SK-N-SH (cell line): ENCODE measurements around the gene JAML.

Experiments
- EP300 ChIP-seq, 2 experiments: IDR thresholded peaks; 2 replicates each; pipeline versions ENCODE4 v1.4.0 to v1.6.1; 2012; ENCODE audit warnings: borderline replicate concordance in 1 of 2, low read depth in 1 of 2, low read length in 1 of 2
- EZH2phosphoT487 ChIP-seq: fragments of 200-600 bp; sonication (generic); IDR thresholded peaks from 2 replicates; pipeline ENCODE4 v1.6.1; 2017; ENCODE audit warnings: low read depth, mixed run types, mild to moderate bottlenecking, antibody characterized with exemption, moderate library complexity, borderline replicate concordance
- GATA2 ChIP-seq: sonication (generic); formaldehyde crosslinking; IDR thresholded peaks from 2 replicates; pipeline ENCODE4 v1.5.0; 2020; ENCODE audit warnings: mild to moderate bottlenecking, missing genetic modification reagents
- NFIC ChIP-seq: IDR thresholded peaks from 2 replicates; pipeline ENCODE4 v1.4.0; 2012; ENCODE audit warnings: borderline replicate concordance
- NRF1 ChIP-seq: IDR thresholded peaks from 2 replicates; pipeline ENCODE4 v1.6.1; 2012; ENCODE audit warnings: low read depth, mild to moderate bottlenecking, low read length
- POLR2AphosphoS5 ChIP-seq: IDR thresholded peaks from 2 replicates; pipeline ENCODE4 v1.6.1; 2012; ENCODE audit warnings: low read depth, low read length
- RAD21 ChIP-seq: IDR thresholded peaks from 2 replicates; pipeline ENCODE4 v1.6.1; 2012; ENCODE audit warnings: mild to moderate bottlenecking, low read length
- RCOR1 ChIP-seq: fragments of 150-350 bp; IDR thresholded peaks from 2 replicates; pipeline ENCODE4 v1.6.1; 2017; ENCODE audit warnings: antibody characterized with exemption, low read length
- YY1 ChIP-seq: IDR thresholded peaks from 2 replicates; pipeline ENCODE4 v1.4.0; 2012; ENCODE audit warnings: low read depth, mild to moderate bottlenecking
- TF ChIP-seq, protein P1 (sequence below): fragments of 200-600 bp; sonication (generic); IDR thresholded peaks from 2 replicates; pipeline ENCODE4 v1.6.1; 2017; ENCODE audit warnings: antibody characterized with exemption, mild to moderate bottlenecking, moderate library complexity
- TF ChIP-seq, protein P2 (sequence below): fragments of 150-350 bp; IDR thresholded peaks from 2 replicates; pipeline ENCODE4 v1.6.1; 2017; ENCODE audit warnings: antibody characterized with exemption, low read length, low read depth, borderline replicate concordance
- TF ChIP-seq, protein P3 (sequence below): IDR thresholded peaks from 2 replicates; pipeline ENCODE4 v1.6.1; 2012; ENCODE audit warnings: mild to moderate bottlenecking, low read depth, low read length, moderate library complexity
- TF ChIP-seq, protein P4 (sequence below): IDR thresholded peaks from 2 replicates; pipeline ENCODE4 v1.4.0; 2012; ENCODE audit warnings: low read depth
- TF ChIP-seq, protein P5 (sequence below): IDR thresholded peaks from 2 replicates; pipeline ENCODE4 v1.4.0; 2012; ENCODE audit warnings: low read depth, borderline replicate concordance

DNA sequence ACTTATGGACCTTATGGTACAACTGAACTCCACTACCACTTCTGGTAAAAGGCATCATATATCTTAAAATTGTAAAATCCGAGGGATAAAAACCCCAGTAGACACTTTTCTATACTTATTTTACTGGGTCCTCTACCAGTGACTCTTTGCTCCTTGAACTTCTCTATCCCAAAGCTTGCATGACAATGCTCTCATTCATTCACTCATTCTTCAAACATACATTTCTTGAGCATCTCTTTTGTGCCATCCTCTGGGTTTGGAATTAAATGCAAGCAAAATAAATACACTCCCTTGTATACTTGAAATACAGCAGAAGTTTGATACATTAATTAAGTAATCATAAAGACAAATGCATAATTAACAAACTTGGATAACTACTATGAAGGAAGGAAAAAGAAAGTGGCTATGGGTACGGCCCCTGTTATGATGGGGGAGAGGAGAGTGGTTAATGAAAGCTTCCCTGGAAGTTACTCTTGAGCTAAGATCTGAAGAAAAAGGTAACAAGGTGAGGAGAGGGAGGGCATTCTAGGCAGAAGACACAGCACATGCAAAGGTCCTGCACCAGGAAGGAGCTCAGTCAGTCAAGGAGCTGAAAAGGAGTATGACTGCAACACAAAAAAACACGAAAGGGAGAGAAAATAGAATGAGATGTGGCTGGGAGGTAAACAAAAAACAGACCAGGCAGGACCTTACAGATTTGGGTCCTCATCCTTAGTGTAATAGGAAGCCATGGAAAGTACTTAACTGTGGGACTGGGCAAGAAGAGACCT, 19.4 kb upstream of the JAML start:
- TF ChIP-seq, protein P1, sequence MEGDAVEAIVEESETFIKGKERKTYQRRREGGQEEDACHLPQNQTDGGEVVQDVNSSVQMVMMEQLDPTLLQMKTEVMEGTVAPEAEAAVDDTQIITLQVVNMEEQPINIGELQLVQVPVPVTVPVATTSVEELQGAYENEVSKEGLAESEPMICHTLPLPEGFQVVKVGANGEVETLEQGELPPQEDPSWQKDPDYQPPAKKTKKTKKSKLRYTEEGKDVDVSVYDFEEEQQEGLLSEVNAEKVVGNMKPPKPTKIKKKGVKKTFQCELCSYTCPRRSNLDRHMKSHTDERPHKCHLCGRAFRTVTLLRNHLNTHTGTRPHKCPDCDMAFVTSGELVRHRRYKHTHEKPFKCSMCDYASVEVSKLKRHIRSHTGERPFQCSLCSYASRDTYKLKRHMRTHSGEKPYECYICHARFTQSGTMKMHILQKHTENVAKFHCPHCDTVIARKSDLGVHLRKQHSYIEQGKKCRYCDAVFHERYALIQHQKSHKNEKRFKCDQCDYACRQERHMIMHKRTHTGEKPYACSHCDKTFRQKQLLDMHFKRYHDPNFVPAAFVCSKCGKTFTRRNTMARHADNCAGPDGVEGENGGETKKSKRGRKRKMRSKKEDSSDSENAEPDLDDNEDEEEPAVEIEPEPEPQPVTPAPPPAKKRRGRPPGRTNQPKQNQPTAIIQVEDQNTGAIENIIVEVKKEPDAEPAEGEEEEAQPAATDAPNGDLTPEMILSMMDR = no peak
- TF ChIP-seq RAD21 (no peak), EZH2phosphoT487 (no peak), YY1 (no peak), GATA2 (CRISPR knock-in tag) (no peak), RCOR1 (no peak), POLR2AphosphoS5 (no peak), EP300 (IDR thresholded peaks at IDR 0.05; ENCODE audit: borderline replicate concordance in 1 of 2, low read depth in 1 of 2, low read length in 1 of 2) (no peak), NFIC (no peak), NRF1 (no peak)
- TF ChIP-seq, protein P2, sequence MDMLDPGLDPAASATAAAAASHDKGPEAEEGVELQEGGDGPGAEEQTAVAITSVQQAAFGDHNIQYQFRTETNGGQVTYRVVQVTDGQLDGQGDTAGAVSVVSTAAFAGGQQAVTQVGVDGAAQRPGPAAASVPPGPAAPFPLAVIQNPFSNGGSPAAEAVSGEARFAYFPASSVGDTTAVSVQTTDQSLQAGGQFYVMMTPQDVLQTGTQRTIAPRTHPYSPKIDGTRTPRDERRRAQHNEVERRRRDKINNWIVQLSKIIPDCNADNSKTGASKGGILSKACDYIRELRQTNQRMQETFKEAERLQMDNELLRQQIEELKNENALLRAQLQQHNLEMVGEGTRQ = no peak
- TF ChIP-seq, protein P3, sequence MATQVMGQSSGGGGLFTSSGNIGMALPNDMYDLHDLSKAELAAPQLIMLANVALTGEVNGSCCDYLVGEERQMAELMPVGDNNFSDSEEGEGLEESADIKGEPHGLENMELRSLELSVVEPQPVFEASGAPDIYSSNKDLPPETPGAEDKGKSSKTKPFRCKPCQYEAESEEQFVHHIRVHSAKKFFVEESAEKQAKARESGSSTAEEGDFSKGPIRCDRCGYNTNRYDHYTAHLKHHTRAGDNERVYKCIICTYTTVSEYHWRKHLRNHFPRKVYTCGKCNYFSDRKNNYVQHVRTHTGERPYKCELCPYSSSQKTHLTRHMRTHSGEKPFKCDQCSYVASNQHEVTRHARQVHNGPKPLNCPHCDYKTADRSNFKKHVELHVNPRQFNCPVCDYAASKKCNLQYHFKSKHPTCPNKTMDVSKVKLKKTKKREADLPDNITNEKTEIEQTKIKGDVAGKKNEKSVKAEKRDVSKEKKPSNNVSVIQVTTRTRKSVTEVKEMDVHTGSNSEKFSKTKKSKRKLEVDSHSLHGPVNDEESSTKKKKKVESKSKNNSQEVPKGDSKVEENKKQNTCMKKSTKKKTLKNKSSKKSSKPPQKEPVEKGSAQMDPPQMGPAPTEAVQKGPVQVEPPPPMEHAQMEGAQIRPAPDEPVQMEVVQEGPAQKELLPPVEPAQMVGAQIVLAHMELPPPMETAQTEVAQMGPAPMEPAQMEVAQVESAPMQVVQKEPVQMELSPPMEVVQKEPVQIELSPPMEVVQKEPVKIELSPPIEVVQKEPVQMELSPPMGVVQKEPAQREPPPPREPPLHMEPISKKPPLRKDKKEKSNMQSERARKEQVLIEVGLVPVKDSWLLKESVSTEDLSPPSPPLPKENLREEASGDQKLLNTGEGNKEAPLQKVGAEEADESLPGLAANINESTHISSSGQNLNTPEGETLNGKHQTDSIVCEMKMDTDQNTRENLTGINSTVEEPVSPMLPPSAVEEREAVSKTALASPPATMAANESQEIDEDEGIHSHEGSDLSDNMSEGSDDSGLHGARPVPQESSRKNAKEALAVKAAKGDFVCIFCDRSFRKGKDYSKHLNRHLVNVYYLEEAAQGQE = no peak
- TF ChIP-seq, protein P4, sequence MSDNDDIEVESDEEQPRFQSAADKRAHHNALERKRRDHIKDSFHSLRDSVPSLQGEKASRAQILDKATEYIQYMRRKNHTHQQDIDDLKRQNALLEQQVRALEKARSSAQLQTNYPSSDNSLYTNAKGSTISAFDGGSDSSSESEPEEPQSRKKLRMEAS = no peak
- TF ChIP-seq, protein P5, sequence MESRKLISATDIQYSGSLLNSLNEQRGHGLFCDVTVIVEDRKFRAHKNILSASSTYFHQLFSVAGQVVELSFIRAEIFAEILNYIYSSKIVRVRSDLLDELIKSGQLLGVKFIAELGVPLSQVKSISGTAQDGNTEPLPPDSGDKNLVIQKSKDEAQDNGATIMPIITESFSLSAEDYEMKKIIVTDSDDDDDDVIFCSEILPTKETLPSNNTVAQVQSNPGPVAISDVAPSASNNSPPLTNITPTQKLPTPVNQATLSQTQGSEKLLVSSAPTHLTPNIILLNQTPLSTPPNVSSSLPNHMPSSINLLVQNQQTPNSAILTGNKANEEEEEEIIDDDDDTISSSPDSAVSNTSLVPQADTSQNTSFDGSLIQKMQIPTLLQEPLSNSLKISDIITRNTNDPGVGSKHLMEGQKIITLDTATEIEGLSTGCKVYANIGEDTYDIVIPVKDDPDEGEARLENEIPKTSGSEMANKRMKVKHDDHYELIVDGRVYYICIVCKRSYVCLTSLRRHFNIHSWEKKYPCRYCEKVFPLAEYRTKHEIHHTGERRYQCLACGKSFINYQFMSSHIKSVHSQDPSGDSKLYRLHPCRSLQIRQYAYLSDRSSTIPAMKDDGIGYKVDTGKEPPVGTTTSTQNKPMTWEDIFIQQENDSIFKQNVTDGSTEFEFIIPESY = no peak
